Measurements from ENCODE around the gene SETMAR. TPM values are rescaled to one million over a fixed set of nuclear protein-coding genes. Genes with fewer than 3 reads are reported as not detected.
A peak's percentile ranks its signal among the peaks of the same experiment; 100 is the strongest.
"Not testable (repeated sequence)": the region's sequence is repeated elsewhere in the genome, so short reads cannot be mapped to it uniquely, and the experiment has no call there.

Gene SETMAR
- total and polyA plus RNA-seq, 2 donors (not counting 1 experiment from before 2014, with no cell fraction given), result 13.9 to 14.7 TPM

DNA sequence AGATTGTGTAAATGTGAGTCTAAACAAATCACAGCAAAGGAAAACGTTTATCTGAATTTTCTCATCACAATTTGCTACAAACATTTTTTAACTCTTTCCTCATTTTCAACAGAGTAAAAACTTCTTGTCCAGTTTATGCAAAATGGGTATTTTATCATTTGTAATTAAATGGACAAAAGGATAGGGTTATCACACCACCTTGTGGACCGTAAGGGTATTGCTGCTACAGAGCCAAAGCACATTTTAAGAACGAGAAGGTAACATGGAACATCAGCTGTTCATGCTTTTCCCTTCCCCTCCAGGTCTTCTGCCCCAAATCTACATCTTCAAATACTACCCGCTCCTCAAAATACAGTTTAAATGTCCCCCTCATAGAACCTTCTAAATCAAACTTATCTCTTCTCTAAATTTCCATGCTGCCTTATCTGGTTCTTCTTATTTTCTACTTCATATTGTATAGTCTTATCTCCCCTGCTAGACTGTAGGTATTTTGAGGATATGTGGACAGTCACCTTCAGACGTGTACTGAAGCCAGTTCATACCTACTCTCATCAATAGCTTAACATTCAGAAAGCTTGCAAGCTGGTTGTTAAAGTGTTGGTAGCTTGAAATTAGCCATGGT, 12.8 kb upstream of the SETMAR start:
- Histone ChIP-seq H3K4me2 (ENCODE audit: extremely low read depth, insufficient read depth, low read length) (no peak overlapping the region), H4K20me1 (ENCODE audit: control insufficient read depth, extremely low read depth, insufficient read depth, low read length) (no peaks in the 10 kb centered on the region), H3K4me1 (ENCODE audit: control insufficient read depth, extremely low read depth, insufficient read depth, low read length) (no peaks in the 10 kb centered on the region), H3K36me3 (ENCODE audit: control insufficient read depth, insufficient read depth, low read length) (no peaks in the 10 kb centered on the region), H3K79me2 (ENCODE audit: control insufficient read depth, insufficient read depth, low read length) (no peaks in the 10 kb centered on the region), H3K27ac (ENCODE audit: insufficient read depth, low read length) (no peak overlapping the region), H3K27me3 (ENCODE audit: control insufficient read depth, insufficient read depth, low read length) (no peaks in the 10 kb centered on the region), H2AFZ (ENCODE audit: low read length) (no peak overlapping the region), H3K9me3 (ENCODE audit: control insufficient read depth, insufficient read depth, low read depth, low read length) (no peaks in the 10 kb centered on the region), H3K9ac (ENCODE audit: insufficient read depth, low read length) (no peak overlapping the region), H3K4me3 (replicated peaks in 1 of 4; ENCODE audit: control extremely low read depth in 1 of 4, insufficient read depth in 1 of 4, low read depth in 3 of 4, low read length in 4 of 4) (no peak overlapping the region)
- peak; percentile 23 to 61 for DNase-seq (ENCODE audit: low read depth in 2 of 2)
- peak; percentile 81 to 92 for TF ChIP-seq CTCF (conservative IDR thresholded peaks at IDR 0.05 in 1 of 2, IDR thresholded peaks at IDR 0.05 in 1 of 2; ENCODE audit: low read depth in 1 of 2, low read length in 2 of 2)
- TF ChIP-seq EZH2 (IDR thresholded peaks at IDR 0.05; ENCODE audit: low read length, missing control alignments), result no peak

DNA sequence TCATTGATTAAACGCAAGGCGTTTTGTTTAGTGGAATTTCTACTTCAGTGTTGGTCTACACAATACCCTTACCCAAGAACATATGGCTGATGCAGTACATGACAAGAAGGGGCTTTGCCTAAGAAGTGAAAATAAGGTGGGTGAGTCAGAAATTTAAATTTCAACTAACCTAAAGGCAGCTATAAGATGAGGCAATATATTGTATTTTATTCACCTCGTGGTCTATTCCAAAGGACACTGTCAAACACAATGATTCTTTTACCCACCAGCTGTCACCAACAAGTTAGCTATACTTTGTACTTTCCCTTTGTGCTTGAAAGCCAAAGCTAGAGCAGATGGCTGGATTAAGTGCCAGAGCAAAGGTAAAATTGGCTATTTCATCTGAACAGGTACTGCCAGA, 10.9 kb upstream of the SETMAR start:
- H3K4me2 ChIP-seq (ENCODE audit: extremely low read depth, insufficient read depth, low read length), result no peak overlapping the region
- H3K27ac ChIP-seq (ENCODE audit: insufficient read depth, low read length), result no peak overlapping the region
- H3K9me3 ChIP-seq (ENCODE audit: control insufficient read depth, insufficient read depth, low read depth, low read length), result no peaks in the 10 kb centered on the region
- H4K20me1 ChIP-seq (ENCODE audit: control insufficient read depth, extremely low read depth, insufficient read depth, low read length), result no peaks in the 10 kb centered on the region
- H3K9ac ChIP-seq (ENCODE audit: insufficient read depth, low read length), result no peak overlapping the region
- H3K4me1 ChIP-seq (ENCODE audit: control insufficient read depth, extremely low read depth, insufficient read depth, low read length), result no peaks in the 10 kb centered on the region
- H3K79me2 ChIP-seq (ENCODE audit: control insufficient read depth, insufficient read depth, low read length), result no peaks in the 10 kb centered on the region
- TF ChIP-seq EZH2 (IDR thresholded peaks at IDR 0.05; ENCODE audit: low read length, missing control alignments) (no peak), CTCF (conservative IDR thresholded peaks at IDR 0.05 in 1 of 2, IDR thresholded peaks at IDR 0.05 in 1 of 2; ENCODE audit: low read depth in 1 of 2, low read length in 2 of 2) (no peak)
- DNase-seq (ENCODE audit: low read depth in 2 of 2), result no peak
- H2AFZ ChIP-seq (ENCODE audit: low read length), result no peak overlapping the region
- H3K4me3 ChIP-seq (replicated peaks in 1 of 4; ENCODE audit: control extremely low read depth in 1 of 4, insufficient read depth in 1 of 4, low read depth in 3 of 4, low read length in 4 of 4), result no peak overlapping the region
- H3K36me3 ChIP-seq (ENCODE audit: control insufficient read depth, insufficient read depth, low read length), result no peaks in the 10 kb centered on the region
- no peaks in the 10 kb centered on the region for H3K27me3 ChIP-seq (ENCODE audit: control insufficient read depth, insufficient read depth, low read length)

DNA sequence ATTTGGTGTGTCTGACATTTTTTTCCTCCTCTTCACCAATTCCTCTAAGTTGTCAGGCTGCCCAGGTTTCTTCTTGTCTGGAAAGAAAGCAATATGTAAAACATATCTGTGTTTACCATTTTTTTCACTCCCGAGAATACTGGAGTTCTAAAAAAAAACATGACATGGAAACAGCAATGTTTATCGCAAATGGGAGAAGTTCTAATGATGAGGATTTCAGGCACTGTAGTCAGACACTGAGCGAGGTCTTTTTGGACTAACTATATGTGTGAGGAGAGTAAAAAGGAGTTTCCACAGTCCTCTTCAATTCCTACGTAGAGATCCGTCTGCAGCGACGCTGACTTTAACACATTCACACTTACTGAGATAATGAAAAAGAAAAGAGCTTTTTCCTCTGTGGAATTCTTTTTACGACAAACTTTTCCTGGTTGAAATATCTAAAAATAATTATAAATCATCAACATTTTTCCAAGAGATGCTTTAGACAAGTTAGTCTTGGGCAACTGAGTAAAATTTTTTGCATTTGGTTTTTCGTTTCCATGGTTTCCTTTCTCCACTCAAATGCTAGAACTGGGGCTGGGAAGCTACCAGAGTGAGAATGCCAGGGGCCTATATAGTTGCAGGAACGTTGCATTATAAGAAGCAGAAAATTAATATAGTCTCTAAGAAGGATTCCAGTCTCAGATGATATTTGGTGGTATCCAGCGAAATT, 8.4 kb upstream of the SETMAR start:
- no peaks in the 10 kb centered on the region for H3K79me2 ChIP-seq (ENCODE audit: control insufficient read depth, insufficient read depth, low read length)

GRCh38 chr3:4296454-4296853, 6.7 kb upstream of the SETMAR start:
- DNase-seq (ENCODE audit: low read depth in 2 of 2); H2AFZ ChIP-seq (ENCODE audit: low read length); H3K79me2 ChIP-seq (ENCODE audit: control insufficient read depth, insufficient read depth, low read length); H3K9me3 ChIP-seq (ENCODE audit: control insufficient read depth, insufficient read depth, low read depth, low read length); H3K4me3 ChIP-seq (replicated peaks in 1 of 4; ENCODE audit: control extremely low read depth in 1 of 4, insufficient read depth in 1 of 4, low read depth in 3 of 4, low read length in 4 of 4); H3K4me1 ChIP-seq (ENCODE audit: control insufficient read depth, extremely low read depth, insufficient read depth, low read length); H4K20me1 ChIP-seq (ENCODE audit: control insufficient read depth, extremely low read depth, insufficient read depth, low read length); H3K27me3 ChIP-seq (ENCODE audit: control insufficient read depth, insufficient read depth, low read length); H3K4me2 ChIP-seq (ENCODE audit: extremely low read depth, insufficient read depth, low read length); H3K9ac ChIP-seq (ENCODE audit: insufficient read depth, low read length); H3K27ac ChIP-seq (ENCODE audit: insufficient read depth, low read length); H3K36me3 ChIP-seq (ENCODE audit: control insufficient read depth, insufficient read depth, low read length): not testable (repeated sequence)

More for the DNA sequence above, 8.4 kb upstream of the SETMAR start:
- no peaks in the 10 kb centered on the region for H3K36me3 ChIP-seq (ENCODE audit: control insufficient read depth, insufficient read depth, low read length)
- H2AFZ ChIP-seq (ENCODE audit: low read length), result no peak overlapping the region
- no peak for DNase-seq (ENCODE audit: low read depth in 2 of 2)
- no peak overlapping the region for H3K4me2 ChIP-seq (ENCODE audit: extremely low read depth, insufficient read depth, low read length)
- no peak overlapping the region for H3K4me3 ChIP-seq (replicated peaks in 1 of 4; ENCODE audit: control extremely low read depth in 1 of 4, insufficient read depth in 1 of 4, low read depth in 3 of 4, low read length in 4 of 4)
- H3K9ac ChIP-seq (ENCODE audit: insufficient read depth, low read length), result no peak overlapping the region
- TF ChIP-seq CTCF (conservative IDR thresholded peaks at IDR 0.05 in 1 of 2, IDR thresholded peaks at IDR 0.05 in 1 of 2; ENCODE audit: low read depth in 1 of 2, low read length in 2 of 2) (no peak), EZH2 (IDR thresholded peaks at IDR 0.05; ENCODE audit: low read length, missing control alignments) (no peak)
- no peak overlapping the region for H3K27ac ChIP-seq (ENCODE audit: insufficient read depth, low read length)
- H3K27me3 ChIP-seq (ENCODE audit: control insufficient read depth, insufficient read depth, low read length), result no peaks in the 10 kb centered on the region
- H3K9me3 ChIP-seq (ENCODE audit: control insufficient read depth, insufficient read depth, low read depth, low read length), result no peaks in the 10 kb centered on the region
- no peaks in the 10 kb centered on the region for H4K20me1 ChIP-seq (ENCODE audit: control insufficient read depth, extremely low read depth, insufficient read depth, low read length)
- H3K4me1 ChIP-seq (ENCODE audit: control insufficient read depth, extremely low read depth, insufficient read depth, low read length), result no peaks in the 10 kb centered on the region

Data from fibroblast of lung (primary cell).